Measurements from ENCODE around the gene RAB22A.

RAB22A gene

DNA sequence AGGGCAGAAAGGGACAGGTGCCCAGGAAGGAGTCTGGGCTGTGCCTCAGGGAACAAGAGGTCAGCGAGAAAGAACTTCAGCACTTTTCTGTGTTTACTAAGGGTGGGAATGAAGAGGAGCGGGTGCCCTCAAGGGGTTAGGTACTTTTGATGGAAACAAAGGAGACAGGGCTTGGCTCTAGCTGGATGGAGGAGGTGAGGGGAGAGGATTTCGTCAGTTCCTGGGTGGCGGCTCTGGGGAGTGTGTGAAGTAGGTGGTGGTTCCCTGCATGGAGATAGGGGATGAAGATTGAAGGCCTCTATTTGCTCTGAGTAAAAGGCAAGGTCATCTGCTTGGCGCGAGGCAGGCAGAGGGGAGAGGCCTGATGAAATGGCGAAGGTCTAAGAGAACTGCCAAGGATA, 41.1 kb upstream of the RAB22A start:
- Histone ChIP-seq H3K27me3 (replicated peaks) (no peaks in the 10 kb centered on the region), H3K27ac (no peak overlapping the region), H3K36me3 (replicated peaks) (peaks cover 47% of the 10 kb centered on the region), H3K4me3 (ENCODE audit: low read depth, low read length) (no peak overlapping the region)
- TF ChIP-seq CTCF (IDR thresholded peaks at IDR 0.05; ENCODE audit: low read depth, low read length, missing control alignments) = no peak
- DNase-seq = no peak
- in situ Hi-C loops (cut with HindIII; ENCODE audit: low pct_ligation_motif_present, low sequenced_read_pairs) = no loop called here

DNA sequence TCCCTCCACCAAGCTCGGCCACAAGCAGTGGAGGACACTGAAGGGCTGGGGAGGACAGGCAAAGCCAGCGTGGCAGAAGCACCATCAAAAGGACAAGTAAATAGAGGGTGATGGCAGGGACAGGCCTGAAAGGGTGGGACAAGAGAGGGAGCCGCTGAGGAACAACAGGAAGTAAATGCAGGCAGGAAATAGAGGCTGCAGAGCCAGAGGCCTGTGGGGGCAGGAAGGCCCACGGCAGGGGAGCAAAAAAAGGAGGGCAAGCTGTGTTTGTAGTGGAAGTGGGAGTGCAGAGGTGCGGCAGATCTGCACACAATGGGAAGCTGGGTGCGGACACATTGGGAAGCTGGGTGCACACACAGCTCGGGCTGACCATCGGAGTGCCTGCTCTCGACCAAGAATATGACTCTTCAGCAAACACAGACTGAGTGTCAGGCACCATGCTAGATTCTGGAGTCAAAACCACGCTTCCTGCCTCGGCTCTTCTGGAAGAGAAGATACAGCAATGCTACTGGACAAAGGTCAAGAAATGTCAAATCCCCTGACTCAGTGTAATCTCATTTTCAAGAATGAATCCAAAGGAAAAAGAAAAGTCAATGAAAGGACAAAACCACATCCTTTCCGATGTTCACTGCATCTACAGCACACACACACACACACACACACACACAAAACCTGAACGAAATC, 40.4 kb upstream of the RAB22A start:
- H3K36me3 ChIP-seq (replicated peaks) = peaks cover 45% of the 10 kb centered on the region
- no peak for TF ChIP-seq CTCF (IDR thresholded peaks at IDR 0.05; ENCODE audit: low read depth, low read length, missing control alignments)
- no peak overlapping the region for H3K27ac ChIP-seq
- H3K4me3 ChIP-seq (ENCODE audit: low read depth, low read length) = no peak overlapping the region
- peak; percentile 21 for DNase-seq
- no peaks in the 10 kb centered on the region for H3K27me3 ChIP-seq (replicated peaks)
- in situ Hi-C loops (cut with HindIII; ENCODE audit: low pct_ligation_motif_present, low sequenced_read_pairs) = no loop called here

DNA sequence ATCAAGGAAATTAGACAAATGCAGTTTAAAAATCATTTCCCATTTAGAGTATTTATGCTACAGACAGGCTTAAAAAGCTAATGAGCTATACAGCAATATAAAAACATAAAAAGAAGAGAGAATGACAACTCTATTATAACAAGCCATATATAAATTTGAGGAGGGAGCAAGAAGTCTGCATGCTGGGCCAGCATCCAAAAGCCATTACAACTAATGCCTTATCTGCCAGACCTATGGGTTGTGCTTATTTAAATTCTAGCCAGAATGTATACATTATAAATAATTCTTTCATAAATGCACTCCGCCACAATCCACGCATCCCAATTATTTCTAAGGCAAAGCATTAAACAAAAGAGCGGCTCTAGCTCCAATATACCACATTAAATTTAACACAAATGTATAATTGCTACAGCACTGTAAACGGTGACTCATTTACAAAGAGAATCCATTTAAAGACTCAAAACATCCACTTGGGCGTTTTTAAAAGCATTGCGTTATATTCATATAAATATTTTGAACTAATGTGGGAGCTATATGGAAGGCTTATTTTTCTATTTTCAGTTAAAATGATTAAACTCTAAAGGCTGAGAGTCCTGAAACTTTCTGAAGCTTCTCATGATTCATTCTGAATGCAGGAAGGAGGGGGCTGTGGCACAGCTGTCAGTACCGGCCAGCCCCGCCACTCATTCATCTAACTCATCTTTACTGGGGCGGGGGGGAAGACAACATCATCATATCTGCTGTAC, 37.7 kb upstream of the RAB22A start:
- in situ Hi-C loops (cut with HindIII; ENCODE audit: low pct_ligation_motif_present, low sequenced_read_pairs) = no loop called here
- peaks cover 24% of the 10 kb centered on the region for H3K36me3 ChIP-seq (replicated peaks)
- peak; percentile 29 for DNase-seq
- no peak for TF ChIP-seq CTCF (IDR thresholded peaks at IDR 0.05; ENCODE audit: low read depth, low read length, missing control alignments)
- no peak overlapping the region for H3K4me3 ChIP-seq (ENCODE audit: low read depth, low read length)
- no peak overlapping the region for H3K27ac ChIP-seq
- H3K27me3 ChIP-seq (replicated peaks) = no peaks in the 10 kb centered on the region

- TF ChIP-seq CTCF (IDR thresholded peaks at IDR 0.05; ENCODE audit: low read depth, low read length, missing control alignments) = no peak
- Histone ChIP-seq H3K4me3 (ENCODE audit: low read depth, low read length) (no peak overlapping the region), H3K36me3 (replicated peaks) (peaks cover 9% of the 10 kb centered on the region), H3K27ac (no peak overlapping the region), H3K27me3 (replicated peaks) (no peaks in the 10 kb centered on the region)
- no peak for DNase-seq
- in situ Hi-C loops (cut with HindIII; ENCODE audit: low pct_ligation_motif_present, low sequenced_read_pairs) = no loop called here
These were observed 35.1 kb upstream of the RAB22A start for GRCh38 chr20:58274384-58274783.

GRCh38 chr20:58277107-58277506, 32.4 kb upstream of the RAB22A start:
- H3K27me3 ChIP-seq (replicated peaks) = no peaks in the 10 kb centered on the region
- H3K27ac ChIP-seq = no peak overlapping the region
- no peaks in the 10 kb centered on the region for H3K36me3 ChIP-seq (replicated peaks)
- TF ChIP-seq CTCF (IDR thresholded peaks at IDR 0.05; ENCODE audit: low read depth, low read length, missing control alignments) = no peak
- DNase-seq = no peak
- in situ Hi-C loops (cut with HindIII; ENCODE audit: low pct_ligation_motif_present, low sequenced_read_pairs) = no loop called here
- H3K4me3 ChIP-seq (ENCODE audit: low read depth, low read length) = no peak overlapping the region
